ENCODE measurements around the gene MSRB2. TPM values are rescaled to one million over a fixed set of nuclear protein-coding genes. Genes with fewer than 3 reads are reported as not detected.

The MSRB2 gene
- total and polyA plus RNA-seq, 2 of the 4 experiments (the other 2 are of a cell fraction), result 10.6 to 20.1 TPM

GRCh38 chr10:23099079-23099478, 3.7 kb downstream of the MSRB2 start:
- Histone ChIP-seq H3K4me1 (ENCODE audit: control insufficient read depth, insufficient read depth, low read length) (peaks cover 5% of the 10 kb centered on the region; the same call in 1 of the 2 replicates), H3K23ac (ENCODE audit: low read depth, low read length) (no peak overlapping the region), H3K4me3 (ENCODE audit: insufficient read depth, low read depth, low read length) (no peak overlapping the region), H3K79me1 (ENCODE audit: low read depth in 1 of 2, low read length in 2 of 2) (peaks cover 18 to 38% of the 10 kb centered on the region in 2 experiments), H3K9me3 (ENCODE audit: control insufficient read depth, insufficient read depth, low read length) (peaks cover 3% of the 10 kb centered on the region; the same call in 1 of the 2 replicates), H4K5ac (ENCODE audit: low read depth, low read length) (no peak overlapping the region), H3K27ac (ENCODE audit: insufficient read depth, low read length) (no peak overlapping the region), H2AK5ac (ENCODE audit: low read depth, low read length) (no peak overlapping the region), H3K9me1 (ENCODE audit: insufficient read depth, low read length) (peaks cover 6% of the 10 kb centered on the region; the same call in 1 of the 2 replicates), H2BK120ac (ENCODE audit: low read depth, low read length) (no peak overlapping the region), H3K36me3 (ENCODE audit: control insufficient read depth, insufficient read depth, low read length) (peaks cover under 1% of the 10 kb centered on the region; the same call in 1 of the 2 replicates), H4K91ac (ENCODE audit: insufficient read depth, low read depth, low read length) (no peak overlapping the region), H3K4me2 (ENCODE audit: low read depth, low read length) (no peak overlapping the region), H3K56ac (ENCODE audit: extremely low read depth, insufficient read depth, low read length) (no peak overlapping the region), H4K8ac (ENCODE audit: low read depth in 2 of 2, low read length in 2 of 2) (no peak overlapping the region), H2AFZ (replicated peaks; ENCODE audit: low read length, poor library complexity) (no peak overlapping the region), H2BK20ac (ENCODE audit: low read depth, low read length) (no peak overlapping the region), H2BK5ac (ENCODE audit: low read depth, low read length, poor library complexity, severe bottlenecking) (no peak overlapping the region), H3K4ac (ENCODE audit: low read depth, low read length) (no peak overlapping the region), H2AK9ac (replicated peaks; ENCODE audit: low read depth, low read length, poor library complexity) (no peak overlapping the region), H3K14ac (replicated peaks; ENCODE audit: low read depth, low read length) (no peak overlapping the region), H4K20me1 (ENCODE audit: insufficient read depth, low read length) (no peaks in the 10 kb centered on the region), H3K18ac (ENCODE audit: low read depth, low read length) (no peak overlapping the region), H2BK15ac (ENCODE audit: low read depth, low read length) (no peak overlapping the region), H3K27me3 (ENCODE audit: control insufficient read depth, insufficient read depth, low read length) (no peaks in the 10 kb centered on the region), H3K9ac (ENCODE audit: low read depth, low read length) (no peak overlapping the region)
- ATAC-seq (ENCODE audit: low read depth) (no peak), DNase-seq (no peak)
- ChIA-PET CTCF (no interaction called here), POLR2A (ENCODE audit: unreplicated experiment) (no interaction called here)
- intact Hi-C loops (cut with micrococcal nuclease) (no loop called here), dilution Hi-C loops (cut with HindIII; ENCODE audit: low sequenced_read_pairs, unreplicated experiment) (no loop called here), in situ Hi-C loops (cut with MboI; ENCODE audit: low sequenced_read_pairs) (no loop called here)
- no TSS peak for BruUV-seq (replicated peaks)
- WGBS, 2 experiments (ENCODE audit: extremely low coverage in 2 of 2, insufficient read length in 1 of 2), result 80% methylated on average over 1 of the region's 3 CpGs; no CpG with 5 or more reads in 1 of the 2 experiments
- TF ChIP-seq CHD1 (IDR thresholded peaks at IDR 0.05; ENCODE audit: low read depth, low read length), result no peak
- no peak for TF ChIP-seq POLR2A (IDR thresholded peaks at IDR 0.05; ENCODE audit: low read depth, low read length)
